Esophagus muscularis mucosa (tissue), 4 donors: ENCODE data around the gene RPS6KA2.

Experiments used
- CTCF ChIP-seq, 3 experiments: fragments of 200-600 bp in 2 of 3; fragments of 450-650 bp in 1 of 3; sonication (generic) in 2 of 3; IDR thresholded peaks; one replicate each; pipeline ENCODE4 v1.5.1; 2017 to 2019; ENCODE audit warnings: antibody characterized with exemption in 3 of 3, mild to moderate bottlenecking in 2 of 3, moderate library complexity in 1 of 3
- EP300 ChIP-seq: sonication (generic); formaldehyde crosslinking; IDR thresholded peaks from one replicate; pipeline ENCODE4 v1.6.1; 2017; ENCODE audit warnings: antibody characterized with exemption
- POLR2A ChIP-seq: fragments of 450-650 bp; IDR thresholded peaks from one replicate; pipeline ENCODE4 v1.6.1; 2017; ENCODE audit warnings: antibody characterized with exemption, moderate library complexity, mild to moderate bottlenecking, low read depth
- POLR2AphosphoS5 ChIP-seq, 2 donors: sonication (generic); formaldehyde crosslinking; IDR thresholded peaks; one replicate each; pipeline ENCODE4 v1.6.1; 2017; ENCODE audit warnings: antibody characterized with exemption in 2 of 2

- TF ChIP-seq POLR2A (no peak), CTCF (IDR thresholded peaks at IDR 0.05) (no peak), POLR2AphosphoS5 (IDR thresholded peaks at IDR 0.05) (no peak), EP300 (no peak)
These were observed 46.3 kb upstream of the RPS6KA2 start for GRCh38 chr6:166673309-166673708.
